GOT3 (cell line): Measurements from ENCODE around the gene TNIK.
"Not testable (repeated sequence)": the region's sequence is repeated elsewhere in the genome, so short reads cannot be mapped to it uniquely, and the experiment has no call there.

Experiments
- DNase-seq: peaks from one replicate; lab custom pipeline; 2025; ENCODE audit warnings: mixed read lengths; lab: John Stamatoyannopoulos, UW

Gene TNIK

DNA sequence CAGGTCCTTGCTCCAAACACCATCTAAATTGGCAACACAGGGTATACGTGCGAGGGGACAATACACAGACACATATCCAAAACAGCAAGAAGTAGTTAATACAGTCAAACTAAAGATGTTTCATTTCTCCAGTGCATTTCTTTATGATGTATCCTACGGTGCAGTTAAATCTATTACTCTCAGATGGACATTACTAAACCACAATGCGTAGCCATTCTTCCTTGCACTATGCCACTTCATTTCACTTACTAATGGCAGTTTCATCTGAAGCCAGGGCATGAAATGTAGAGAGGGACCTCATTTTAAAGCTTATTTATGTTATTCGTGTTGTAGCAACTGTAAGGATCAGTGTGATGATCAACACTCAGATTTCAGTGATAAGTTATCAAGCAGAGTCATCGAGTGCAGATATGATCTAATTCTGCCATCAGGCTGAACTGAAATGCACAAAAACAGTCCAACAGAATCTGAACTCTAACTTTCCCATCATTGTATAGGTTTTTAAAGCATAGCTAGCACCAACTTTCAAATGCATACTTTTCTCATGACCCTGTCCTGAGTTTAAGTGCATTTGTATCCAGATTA lies 14.5 kb downstream of the TNIK start:
- DNase-seq = no peak

DNA sequence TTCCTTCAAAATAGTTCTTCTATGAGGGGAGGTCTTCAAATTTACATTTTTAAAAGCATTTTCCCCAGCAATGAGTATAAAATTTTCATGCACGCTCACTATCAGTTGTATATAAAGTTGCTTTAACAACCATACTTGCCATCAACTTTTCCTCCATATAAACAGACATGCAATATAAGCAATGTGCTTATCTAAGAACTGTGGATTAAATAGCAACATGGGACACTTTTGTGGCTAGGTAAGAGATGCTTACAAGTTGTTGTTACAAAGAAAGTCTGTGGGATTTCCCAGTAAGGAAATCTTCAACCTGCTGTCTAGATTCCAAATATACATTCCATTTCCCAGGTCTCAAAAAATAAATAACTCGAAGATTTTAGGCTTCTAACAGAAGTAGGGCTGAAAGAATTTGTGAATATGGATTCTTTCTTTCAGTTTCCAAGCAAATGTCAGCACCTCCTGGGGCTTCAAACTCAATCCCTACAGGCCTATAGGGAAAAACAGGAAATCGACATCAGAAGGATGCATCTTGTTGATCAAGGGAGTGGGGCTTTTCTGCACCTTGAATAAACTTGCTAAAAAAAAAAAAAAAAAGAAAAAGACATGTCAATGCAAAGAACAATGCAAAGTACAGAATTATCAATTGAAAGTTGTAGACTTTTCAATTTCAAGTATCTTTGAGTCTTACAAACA lies 16.1 kb downstream of the TNIK start:
- no peak for DNase-seq

DNA sequence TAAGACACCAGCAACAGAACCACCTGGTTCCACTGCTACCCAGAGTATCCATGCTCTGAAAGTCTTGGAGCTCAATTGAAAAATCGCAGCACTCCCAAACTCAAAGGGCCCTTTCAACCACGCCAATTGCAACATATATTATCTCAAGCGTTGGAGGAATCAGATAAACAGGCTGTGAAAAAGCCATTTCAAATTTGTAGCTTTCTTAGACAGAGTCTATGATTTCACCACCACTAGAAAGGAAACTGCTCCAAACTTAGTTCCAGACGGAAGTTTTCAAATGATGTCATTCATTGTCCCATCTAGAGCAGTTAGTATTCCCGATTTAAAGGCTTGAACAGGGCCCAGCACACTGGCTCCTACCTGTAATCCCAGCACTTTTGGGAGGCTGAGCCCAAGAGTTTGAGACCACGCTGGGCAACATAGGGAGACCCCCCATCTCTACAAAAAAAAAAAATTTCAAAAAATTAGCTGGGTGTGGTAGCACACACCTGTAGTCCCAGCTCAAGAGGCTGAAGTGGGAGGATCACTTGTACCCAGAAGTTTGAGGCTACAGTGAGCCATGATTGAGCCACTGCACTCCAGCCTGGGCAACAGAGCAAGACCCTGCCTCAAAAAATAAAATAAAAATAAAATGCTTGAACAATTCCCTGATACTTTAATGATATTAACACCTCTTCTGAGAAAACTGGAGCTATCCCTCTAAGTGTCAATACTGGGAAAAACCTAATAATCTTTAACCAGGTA lies 16.8 kb downstream of the TNIK start:
- no peak for DNase-seq

DNA sequence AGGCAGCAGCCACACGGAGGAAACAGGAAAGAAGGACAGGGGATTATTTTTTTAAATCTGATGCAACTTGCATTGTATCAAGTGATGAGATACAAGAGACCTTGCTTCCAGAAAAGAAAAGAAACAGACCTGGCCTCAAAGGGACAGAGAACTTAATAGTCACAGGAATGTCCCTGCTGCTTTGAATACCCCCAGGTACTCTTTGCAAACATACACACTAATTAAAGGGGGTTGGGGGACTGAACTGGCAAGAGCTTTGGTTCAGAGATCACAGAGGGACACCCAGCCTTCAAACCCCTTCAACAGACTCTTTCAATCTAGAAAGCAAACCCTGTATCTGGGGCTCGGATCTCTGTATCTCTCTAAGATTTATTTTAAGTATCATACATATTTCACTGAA lies 18.0 kb downstream of the TNIK start:
- no peak for DNase-seq

DNA sequence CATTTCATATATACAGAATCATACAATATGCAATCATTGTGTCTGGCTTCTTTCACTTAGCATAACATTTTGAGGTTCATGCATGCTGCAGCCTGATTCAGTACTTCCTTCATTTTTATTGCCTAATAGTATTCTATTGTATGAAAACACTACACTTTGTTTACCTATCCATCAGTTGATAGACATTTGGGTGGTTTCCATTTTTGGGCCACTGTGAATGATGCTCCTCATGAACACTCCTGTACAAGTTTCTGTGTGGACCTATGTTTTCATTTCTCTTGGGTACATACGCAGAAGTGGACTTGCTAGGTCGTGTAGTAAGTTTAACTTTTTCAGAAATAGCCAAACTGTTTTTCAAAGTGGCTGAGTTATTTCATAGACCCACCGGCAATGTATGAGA lies 18.8 kb downstream of the TNIK start:
- no peak for DNase-seq

DNA sequence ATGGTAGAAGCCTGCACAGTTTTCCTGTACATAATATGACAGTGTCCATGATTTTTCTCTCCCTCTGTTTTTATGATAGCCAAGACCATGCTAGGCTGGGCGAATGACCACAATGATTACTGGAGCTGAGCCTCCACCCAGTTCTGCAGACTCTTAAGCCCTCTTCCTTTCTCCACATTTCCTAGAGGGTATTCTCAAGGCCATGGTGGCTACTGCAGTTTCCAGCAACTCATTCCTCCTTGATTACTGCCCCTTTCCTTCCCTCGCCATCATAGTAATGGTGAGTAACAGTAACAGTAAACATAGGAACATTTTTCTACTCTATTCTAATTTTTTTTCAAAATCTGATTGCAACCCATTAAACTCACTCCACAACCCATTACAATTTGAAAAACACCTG lies 20.2 kb downstream of the TNIK start:
- no peak for DNase-seq

DNA sequence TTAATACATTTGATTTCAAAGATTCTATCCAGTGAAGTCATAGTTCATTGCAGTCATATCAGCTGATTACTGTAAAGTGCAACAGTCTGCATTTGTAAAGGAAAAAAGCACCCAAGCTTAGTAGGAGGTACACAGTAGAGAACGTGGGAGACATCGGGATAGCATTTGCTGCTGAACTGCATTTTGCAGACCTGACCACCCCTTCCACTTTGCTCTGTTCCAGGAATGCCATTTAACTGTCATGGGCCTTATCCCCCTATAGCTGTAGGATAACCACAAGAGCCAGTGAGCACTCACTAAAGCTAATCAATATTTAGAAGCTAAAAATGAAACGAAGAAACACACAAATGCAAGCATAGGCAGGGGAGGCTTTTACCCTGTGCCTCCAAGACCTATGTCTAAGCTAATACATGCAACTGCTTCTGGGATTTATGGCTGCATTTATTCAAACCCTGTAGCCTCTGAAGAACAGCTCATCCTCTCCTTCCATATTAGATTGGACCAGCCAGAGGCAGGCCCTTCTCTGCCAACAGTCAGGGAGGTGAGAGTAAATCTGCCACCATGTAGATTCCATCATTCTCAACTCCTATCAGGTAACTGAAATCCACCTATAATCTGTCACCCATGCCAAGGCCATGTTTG lies 23.0 kb downstream of the TNIK start:
- DNase-seq = no peak

DNA sequence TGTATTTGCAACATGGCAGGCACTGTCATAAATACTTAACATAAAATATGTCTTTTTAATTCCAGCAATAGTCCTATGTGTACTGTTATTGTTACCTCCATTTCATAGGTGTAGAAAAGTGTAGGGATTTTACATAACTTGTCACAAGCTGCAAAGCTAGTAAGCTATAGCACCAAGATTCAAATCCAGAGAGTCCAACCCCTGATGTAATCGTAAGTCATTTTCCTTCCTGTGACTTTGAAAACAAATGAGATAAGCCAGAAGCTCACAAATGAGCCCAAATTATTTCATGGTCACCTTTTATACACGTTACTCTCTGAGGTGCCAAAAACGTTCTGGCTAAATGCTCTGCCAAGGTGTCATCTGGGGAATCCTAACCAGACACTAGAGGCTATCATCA lies 23.8 kb downstream of the TNIK start:
- no peak for DNase-seq

DNA sequence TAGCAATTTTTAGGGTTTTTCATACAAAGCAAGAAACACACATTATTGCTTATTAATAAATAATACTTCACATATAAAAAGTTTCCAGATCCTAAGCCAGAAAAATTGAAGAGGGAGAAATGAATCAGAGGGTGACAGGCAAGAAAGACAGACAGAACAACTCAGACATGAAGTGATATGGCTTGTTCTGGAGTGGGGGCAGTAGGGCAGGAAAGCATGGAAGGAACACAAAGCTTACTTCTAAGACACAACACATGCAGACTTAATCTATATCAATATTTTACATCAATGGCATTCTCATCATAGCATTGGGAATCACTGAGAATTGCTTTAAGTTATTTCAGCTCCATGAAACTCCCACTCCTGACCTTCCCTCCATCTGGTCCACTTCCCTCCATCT lies 24.4 kb downstream of the TNIK start:
- no peak for DNase-seq

DNA sequence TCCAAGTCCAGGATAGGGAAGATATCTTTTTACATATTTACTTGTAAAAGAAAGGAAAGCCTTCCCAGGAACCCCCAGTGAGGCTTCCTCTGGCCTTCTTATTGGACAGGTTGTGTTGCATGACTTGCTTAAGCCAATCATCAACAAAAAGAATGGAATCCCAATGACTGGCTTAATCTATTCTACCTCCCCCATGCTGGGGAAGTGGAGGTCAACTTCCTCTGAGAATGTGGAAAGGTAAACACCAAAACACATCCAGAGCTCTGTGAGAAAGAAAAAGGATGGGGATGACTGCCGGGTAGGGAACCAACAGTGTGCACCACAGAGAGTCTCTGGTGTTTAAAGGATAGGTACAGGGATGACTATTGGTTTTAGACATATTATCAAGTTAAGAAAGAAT lies 25.1 kb downstream of the TNIK start:
- no peak for DNase-seq

DNA sequence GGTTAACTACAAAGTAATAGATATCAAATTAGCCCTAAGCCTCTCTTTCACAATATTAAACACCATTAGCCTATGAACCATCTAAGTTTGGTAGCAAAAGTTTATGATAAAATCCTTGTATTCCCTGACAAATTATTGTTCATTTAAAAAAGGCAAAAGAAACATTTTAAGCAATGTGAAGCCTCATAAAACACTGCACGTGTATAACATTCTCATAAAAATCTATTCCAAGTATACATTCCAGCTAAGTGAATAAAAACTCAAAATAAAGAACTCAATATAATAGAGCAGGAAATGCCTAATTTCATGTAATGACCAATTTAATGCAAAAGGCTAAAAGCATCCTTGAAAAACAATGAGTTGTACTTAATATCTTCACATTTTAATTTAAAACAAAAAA lies 27.7 kb downstream of the TNIK start:
- no peak for DNase-seq

DNA sequence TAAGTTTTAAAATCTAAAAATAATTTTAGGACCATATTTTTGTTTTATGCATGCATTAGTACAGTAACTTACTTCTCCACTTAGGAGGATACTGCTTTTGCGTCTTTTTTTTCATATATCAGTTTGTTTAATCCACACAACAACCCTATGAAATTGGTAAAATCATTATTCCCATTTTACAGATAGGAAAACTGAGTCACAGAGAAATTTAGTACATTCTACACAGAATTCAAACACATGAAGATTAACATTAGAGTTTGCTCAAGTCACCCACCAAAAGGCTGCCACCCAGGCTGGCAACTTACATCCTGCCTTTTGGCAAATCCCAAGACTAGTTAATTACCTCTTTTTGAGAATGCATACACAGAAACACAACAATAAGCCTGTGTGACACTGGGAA lies 28.7 kb downstream of the TNIK start:
- no peak for DNase-seq

DNA sequence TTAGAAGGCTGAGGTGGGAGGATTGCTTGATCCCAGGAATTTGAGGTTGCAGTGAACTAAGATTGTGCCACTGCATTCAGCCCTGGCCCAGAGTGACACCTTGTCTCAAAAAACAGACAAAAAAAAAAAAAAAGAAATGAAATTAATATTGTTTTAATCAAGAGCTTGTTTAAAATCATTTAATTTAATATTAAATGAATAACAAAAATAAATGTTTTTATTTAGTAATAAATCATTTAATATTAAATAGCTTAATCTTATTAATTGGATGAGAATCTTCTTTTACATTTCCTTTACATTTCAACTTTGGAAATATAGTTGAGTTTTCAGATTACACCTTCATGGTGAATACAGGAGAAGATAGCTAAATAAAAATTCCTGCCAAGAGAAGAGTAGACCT lies 29.7 kb downstream of the TNIK start:
- DNase-seq = no peak

DNA sequence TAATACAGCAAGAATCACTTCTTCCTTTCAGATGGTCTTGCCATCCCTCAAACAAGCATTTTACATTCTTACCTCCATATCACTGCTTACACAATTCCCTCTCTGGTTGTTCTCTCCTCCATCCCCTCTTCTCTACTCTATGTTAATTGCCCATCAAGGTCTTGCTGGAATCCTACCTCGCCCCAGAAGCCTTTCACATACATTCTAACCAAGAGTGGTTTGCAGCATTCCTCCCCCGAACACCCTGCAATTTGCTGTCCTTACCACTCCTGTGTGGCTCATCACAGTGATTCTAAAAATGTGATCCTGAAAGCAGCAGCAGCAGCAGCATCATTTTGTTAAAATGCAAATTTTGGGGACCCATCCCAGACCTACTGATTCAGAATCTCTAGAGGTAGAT lies 30.6 kb downstream of the TNIK start:
- DNase-seq = no peak

DNA sequence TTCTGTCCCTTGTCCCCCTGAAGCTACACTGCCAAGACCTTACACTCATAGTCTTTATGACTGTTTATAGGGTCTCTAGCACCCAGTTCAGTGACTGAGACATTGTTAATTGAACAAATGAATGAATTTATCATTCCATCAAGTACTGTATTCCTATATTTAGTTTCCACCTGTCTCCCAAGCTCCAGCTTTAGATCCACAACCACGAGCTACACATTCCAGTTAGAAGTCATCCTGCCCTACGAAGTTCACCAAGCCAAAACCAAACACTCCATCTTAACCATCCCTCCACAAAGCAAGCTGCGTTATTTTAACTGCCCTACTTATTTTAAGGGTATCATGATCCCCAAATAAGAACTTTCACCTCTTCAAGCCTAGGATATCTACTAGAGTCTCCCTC lies 31.3 kb downstream of the TNIK start:
- no peak for DNase-seq

DNA sequence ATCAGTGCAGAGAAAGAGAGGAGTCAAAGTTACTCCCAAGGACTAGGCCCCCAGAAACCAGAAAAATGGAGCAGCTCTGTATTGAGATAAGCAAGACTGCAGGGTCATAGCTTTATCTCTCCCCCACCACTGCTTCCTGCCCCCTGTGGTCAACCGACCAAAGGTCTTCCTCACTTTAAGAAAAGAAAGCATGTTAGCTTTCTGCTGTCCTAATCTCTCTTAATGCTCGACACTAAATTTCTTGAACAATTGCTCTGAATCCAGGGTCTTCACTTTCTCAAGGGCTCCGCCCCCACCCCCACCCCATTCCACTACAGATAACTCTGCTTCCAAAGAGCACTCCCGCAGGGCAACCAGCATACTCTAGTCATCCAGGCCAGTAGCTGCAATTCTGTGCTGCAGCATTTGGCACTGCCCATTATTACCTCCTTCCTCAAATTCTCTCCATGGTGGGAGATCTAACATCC lies 31.9 kb downstream of the TNIK start:
- DNase-seq = no peak

DNA sequence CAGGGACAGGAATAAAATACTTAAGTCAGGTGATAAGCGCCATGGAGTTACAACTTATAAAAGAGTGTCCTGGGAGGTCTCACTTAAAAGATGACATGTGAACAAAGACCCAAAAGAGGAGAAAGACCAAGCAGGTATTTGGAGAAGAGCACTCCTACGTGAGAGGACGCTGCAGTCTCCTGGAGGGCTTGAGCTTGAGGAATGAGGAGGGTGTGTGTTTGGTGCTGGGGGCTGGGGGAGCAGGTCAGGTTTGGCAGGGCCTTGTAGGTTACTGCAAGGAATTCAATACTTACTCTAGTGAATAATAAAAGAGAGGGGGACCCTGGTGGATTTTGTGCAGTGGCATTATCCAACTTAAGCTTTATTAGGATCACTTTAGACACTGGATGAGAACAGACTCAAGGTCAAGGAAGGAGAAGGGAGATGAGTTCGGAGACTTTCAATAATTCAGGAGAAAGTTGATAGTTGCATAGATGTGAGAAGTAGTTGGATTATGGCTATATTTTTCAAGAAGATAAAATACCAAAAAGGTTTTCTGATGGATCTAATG lies 32.4 kb downstream of the TNIK start:
- DNase-seq = no peak

DNA sequence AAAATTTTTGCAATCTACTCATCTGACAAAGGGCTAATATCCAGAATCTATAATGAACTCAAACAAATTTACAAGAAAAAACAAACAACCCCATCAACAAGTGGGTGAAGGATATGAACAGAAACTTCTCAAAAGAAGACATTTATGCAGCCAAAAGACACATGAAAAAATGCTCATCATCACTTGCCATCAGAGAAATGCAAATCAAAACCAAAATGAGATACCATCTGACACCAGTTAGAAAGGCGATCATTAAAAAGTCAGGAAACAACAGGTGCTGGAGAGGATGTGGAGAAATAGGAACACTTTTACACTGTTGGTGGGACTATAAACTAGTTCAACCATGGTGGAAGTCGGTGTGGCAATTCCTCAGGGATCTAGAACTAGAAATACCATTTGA lies 36.1 kb downstream of the TNIK start:
- DNase-seq = not testable (repeated sequence)

DNA sequence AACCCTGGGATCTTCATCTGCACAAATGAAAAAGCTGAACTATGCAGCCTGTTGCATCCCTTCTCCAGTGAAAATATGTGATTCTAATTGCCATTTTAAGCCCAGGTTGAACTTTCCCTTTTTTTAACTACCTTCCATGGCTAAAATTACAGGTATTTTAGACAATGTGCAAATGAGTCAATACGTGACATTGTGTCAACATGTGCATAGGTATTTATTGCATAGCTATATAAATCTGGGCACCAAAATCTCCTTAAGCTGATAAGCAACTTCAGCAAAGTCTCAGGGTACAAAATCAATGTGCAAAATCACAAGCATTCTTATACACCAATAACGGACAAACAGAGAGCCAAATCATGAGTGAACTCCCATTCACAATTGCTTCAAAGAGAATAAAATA lies 37.4 kb downstream of the TNIK start:
- DNase-seq = not testable (repeated sequence)

DNA sequence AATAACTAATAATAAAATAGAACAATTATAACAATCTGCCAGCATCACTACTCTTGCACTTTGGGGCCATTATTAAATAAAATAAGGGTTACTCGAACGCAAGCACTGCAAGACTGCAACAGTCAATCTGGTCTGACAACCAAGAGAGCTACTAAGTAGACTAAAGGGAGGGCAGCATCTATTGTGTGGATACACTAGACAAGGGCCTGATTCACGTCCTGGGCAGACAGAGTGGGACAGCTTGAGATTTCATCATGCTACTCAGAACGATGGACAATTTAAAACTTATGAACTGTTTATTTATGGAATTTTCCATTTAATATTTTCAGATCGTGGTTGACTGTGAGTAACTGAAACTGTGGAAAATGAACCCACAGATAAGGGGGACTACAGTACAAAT lies 39.5 kb downstream of the TNIK start:
- no peak for DNase-seq

DNA sequence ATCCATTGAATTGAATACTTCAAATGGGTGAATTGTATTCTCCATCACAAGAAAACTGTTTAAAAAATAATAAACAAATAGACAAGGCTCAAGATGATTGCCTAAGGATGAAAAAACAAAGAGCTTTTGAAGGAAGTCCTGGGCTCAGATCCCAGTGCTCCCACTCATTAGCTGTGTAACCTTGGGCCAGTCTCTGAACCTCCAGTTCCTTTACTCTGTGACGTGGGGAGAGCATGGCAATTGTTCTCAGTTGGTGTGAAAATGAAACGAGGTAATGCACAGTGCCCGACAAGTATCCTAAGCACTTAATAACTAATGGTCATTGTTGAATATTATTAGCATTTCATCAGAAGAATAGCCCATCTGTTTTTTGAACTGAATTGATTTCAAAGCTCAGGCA lies 40.7 kb downstream of the TNIK start:
- DNase-seq = no peak

DNA sequence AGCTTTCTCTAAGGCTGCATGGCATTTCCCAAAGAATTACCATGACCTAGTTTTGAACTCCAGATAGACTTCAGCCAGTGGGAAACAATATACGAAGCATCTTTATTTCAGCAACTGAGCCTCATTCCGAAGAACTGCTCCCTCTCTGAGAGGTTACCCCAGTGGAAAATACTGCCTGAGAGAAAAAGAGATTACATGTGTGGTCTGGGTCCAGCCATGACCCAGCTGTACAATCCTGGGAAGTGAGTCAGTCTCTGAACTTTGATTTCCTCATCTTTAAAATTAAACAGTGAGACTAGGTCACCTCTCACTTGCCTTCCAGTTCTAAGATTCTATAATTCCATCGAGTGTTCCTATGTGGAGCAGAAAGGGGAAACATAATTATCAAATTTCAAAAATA lies 42.4 kb downstream of the TNIK start:
- DNase-seq = no peak

DNA sequence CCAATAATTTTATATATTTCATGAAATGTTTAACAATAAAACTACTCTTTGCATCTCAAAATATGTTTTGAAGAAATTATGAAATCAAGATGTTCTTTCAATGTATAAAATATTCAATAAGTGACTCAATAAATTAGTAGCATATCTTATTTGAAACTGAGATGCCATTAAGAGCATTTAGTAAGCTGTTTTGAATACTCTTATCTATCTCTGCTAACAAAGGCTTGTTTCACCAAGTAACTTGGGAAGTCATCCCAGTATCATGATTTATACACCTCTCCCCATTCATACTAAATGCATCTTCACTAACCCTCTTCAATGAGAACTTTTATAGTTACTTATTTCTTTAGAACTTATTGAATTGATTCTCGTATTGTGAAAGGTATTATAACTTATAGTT lies 43.1 kb downstream of the TNIK start:
- no peak for DNase-seq
